PC-9 (cell line): Measurements from ENCODE around the gene GCSAML. TPM values are rescaled to one million over a fixed set of nuclear protein-coding genes. Genes with fewer than 3 reads are reported as not detected.

Experiments used
- BruUV-seq: library from RNA; stranded (reverse); fragments of 400-500 nt; replicated peaks from 2 replicates; lab custom pipeline; 2021; lab: Mats Ljungman, UMichigan
- CTCF ChIA-PET: fragments of 300-600 bp; sonication (Branson Sonifier 250); formaldehyde crosslinking; loops from one replicate; lab custom pipeline; 2022; ENCODE audit warnings: antibody characterized with exemption; lab: Charles Lee
- POLR2A ChIA-PET: fragments of 300-600 bp; sonication (Branson Sonifier 250); formaldehyde crosslinking; loops from one replicate; lab custom pipeline; 2022; ENCODE audit warnings: antibody characterized with exemption; ENCODE audit not compliant: unreplicated experiment; lab: Charles Lee
- DNase-seq, 2 experiments: peaks; one replicate each; pipeline versions ENCODE4 v3.0.0 to v3.0.0-alpha.2; 2015 to 2022; ENCODE audit warnings: mixed read lengths in 1 of 2
- H2AFZ ChIP-seq: fragments of 200-600 bp; sonication (generic); 2 replicates; pipeline ENCODE4 v1.8.1; 2017; ENCODE audit warnings: antibody characterized with exemption
- H3F3A ChIP-seq: fragments of 200-600 bp; sonication (generic); 2 replicates; pipeline ENCODE4 v1.8.1; 2017; ENCODE audit warnings: antibody characterized with exemption, mild to moderate bottlenecking, low read depth; ENCODE audit not compliant: insufficient read depth
- H3K27ac ChIP-seq: fragments of 200-600 bp; sonication (generic); 2 replicates; pipeline ENCODE4 v1.6.1; 2016; ENCODE audit warnings: mixed run types
- H3K27me3 ChIP-seq: fragments of 200-600 bp; sonication (generic); 2 replicates; pipeline ENCODE4 v1.6.1; 2016; ENCODE audit warnings: low read depth, mixed run types; ENCODE audit not compliant: insufficient read depth
- H3K36me3 ChIP-seq: fragments of 200-600 bp; sonication (generic); 2 replicates; pipeline ENCODE4 v1.6.1; 2016; ENCODE audit warnings: low read depth, mixed run types
- H3K4me1 ChIP-seq: fragments of 200-600 bp; sonication (generic); replicated peaks from 2 replicates; pipeline ENCODE4 v1.6.1; 2016; ENCODE audit warnings: mixed run types; ENCODE audit not compliant: insufficient read depth
- H3K4me2 ChIP-seq: fragments of 200-600 bp; sonication (generic); 2 replicates; pipeline ENCODE4 v1.6.1; 2017; ENCODE audit warnings: mixed run types
- H3K4me3 ChIP-seq: fragments of 200-600 bp; sonication (generic); 2 replicates; pipeline ENCODE4 v1.6.1; 2016; ENCODE audit warnings: mixed run types
- H3K79me2 ChIP-seq: fragments of 200-600 bp; sonication (generic); 2 replicates; pipeline ENCODE4 v1.6.1; 2017; ENCODE audit warnings: low read depth, mixed run types
- H3K9me2 ChIP-seq: fragments of 200-600 bp; sonication (generic); 2 replicates; pipeline ENCODE4 v1.8.1; 2017; ENCODE audit warnings: mild to moderate bottlenecking; ENCODE audit not compliant: insufficient read depth
- H3K9me3 ChIP-seq: fragments of 200-600 bp; sonication (generic); 2 replicates; pipeline ENCODE4 v1.8.1; 2016; ENCODE audit warnings: low read depth; ENCODE audit not compliant: insufficient read depth
- H4K20me1 ChIP-seq: fragments of 200-600 bp; sonication (generic); 2 replicates; pipeline ENCODE4 v1.8.1; 2017; ENCODE audit not compliant: insufficient read depth
- EZH2 ChIP-seq: fragments of 200-600 bp; sonication (generic); IDR thresholded peaks from 2 replicates; pipeline ENCODE4 v1.8.0; 2017; ENCODE audit warnings: antibody characterized with exemption, low read depth
- intact Hi-C: fragments of 100-400 bp; cut with micrococcal nuclease; formaldehyde crosslinking; loops from one replicate; pipeline ENCODE4 v1.10.0; 2022; ENCODE audit not compliant: unreplicated experiment
- total RNA-seq: library from RNA; stranded (reverse); gene quantifications from 2 replicates; pipeline ENCODE4 v1.2.3, GENCODE V29; 2021
- TF ChIP-seq, protein P1 (sequence below): fragments of 200-600 bp; sonication (generic); conservative IDR thresholded peaks from 2 replicates; pipeline ENCODE4 v1.6.1; 2017; ENCODE audit warnings: mixed run types, antibody characterized with exemption, mild to moderate bottlenecking, moderate library complexity

Gene GCSAML
- total RNA-seq, 1 experiment from 2014 or later = not detected

DNA sequence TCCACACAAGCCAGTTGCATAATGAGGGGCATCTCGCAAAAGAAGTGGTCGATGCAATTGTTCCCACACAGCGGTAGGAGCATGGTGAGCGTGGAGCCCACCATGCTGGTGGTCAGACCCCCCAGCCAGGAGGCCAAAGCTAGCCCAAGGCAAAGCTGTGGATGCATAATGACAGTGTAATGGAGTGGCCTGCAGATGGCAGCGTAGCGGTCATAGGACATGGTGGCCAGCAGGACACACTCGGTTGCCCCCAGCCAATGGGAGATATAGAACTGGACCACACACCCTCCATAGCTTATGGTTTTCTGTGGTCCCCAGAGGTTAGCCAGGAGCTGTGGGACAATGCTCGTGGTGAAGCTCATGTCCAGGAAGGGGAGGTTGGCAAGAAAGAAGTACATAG is 17.0 kb upstream of the GCSAML start:
- no peaks in the 10 kb centered on the region for H3K79me2 ChIP-seq
- H3K4me2 ChIP-seq = no peak overlapping the region
- H4K20me1 ChIP-seq = no peaks in the 10 kb centered on the region
- DNase-seq = no peak
- no peak overlapping the region for H2AFZ ChIP-seq
- BruUV-seq = no TSS peak
- POLR2A ChIA-PET = no interaction called here
- H3K27me3 ChIP-seq = no peaks in the 10 kb centered on the region
- H3K27ac ChIP-seq = no peak overlapping the region
- no peaks in the 10 kb centered on the region for H3K9me3 ChIP-seq
- H3K4me1 ChIP-seq = no peaks in the 10 kb centered on the region
- H3K36me3 ChIP-seq = no peaks in the 10 kb centered on the region
- CTCF ChIA-PET = no interaction called here
- intact Hi-C loops = no loop called here
- H3F3A ChIP-seq = no peaks in the 10 kb centered on the region
- H3K9me2 ChIP-seq = no peaks in the 10 kb centered on the region
- no peak overlapping the region for H3K4me3 ChIP-seq
- no peak for TF ChIP-seq EZH2

DNA sequence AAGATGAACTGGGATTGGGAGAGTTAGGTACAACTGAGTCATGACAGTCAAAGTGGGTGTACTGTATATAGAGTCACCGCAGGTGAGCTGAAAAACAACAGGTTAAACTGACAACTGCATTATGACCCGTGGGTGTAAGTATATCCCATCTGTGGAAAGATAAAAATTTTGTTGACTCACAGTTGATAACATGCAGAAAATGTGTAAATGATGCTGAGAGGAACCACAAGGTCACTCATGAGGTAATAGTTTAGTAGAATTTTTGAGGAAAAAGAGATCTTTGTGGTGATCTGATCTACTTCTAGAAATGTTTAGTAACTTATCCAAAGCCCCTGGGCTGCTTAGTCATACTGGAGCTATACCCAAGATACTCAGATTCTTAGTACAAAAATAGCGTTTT is 13.5 kb upstream of the GCSAML start:
- ChIA-PET CTCF (no interaction called here), POLR2A (no interaction called here)
- no peaks in the 10 kb centered on the region for H4K20me1 ChIP-seq
- no peak overlapping the region for H3K27ac ChIP-seq
- no peak overlapping the region for H3K4me3 ChIP-seq
- no peak for DNase-seq
- TF ChIP-seq, protein P1, sequence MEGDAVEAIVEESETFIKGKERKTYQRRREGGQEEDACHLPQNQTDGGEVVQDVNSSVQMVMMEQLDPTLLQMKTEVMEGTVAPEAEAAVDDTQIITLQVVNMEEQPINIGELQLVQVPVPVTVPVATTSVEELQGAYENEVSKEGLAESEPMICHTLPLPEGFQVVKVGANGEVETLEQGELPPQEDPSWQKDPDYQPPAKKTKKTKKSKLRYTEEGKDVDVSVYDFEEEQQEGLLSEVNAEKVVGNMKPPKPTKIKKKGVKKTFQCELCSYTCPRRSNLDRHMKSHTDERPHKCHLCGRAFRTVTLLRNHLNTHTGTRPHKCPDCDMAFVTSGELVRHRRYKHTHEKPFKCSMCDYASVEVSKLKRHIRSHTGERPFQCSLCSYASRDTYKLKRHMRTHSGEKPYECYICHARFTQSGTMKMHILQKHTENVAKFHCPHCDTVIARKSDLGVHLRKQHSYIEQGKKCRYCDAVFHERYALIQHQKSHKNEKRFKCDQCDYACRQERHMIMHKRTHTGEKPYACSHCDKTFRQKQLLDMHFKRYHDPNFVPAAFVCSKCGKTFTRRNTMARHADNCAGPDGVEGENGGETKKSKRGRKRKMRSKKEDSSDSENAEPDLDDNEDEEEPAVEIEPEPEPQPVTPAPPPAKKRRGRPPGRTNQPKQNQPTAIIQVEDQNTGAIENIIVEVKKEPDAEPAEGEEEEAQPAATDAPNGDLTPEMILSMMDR = no peak
- no peak for TF ChIP-seq EZH2
- H3K36me3 ChIP-seq = no peaks in the 10 kb centered on the region
- BruUV-seq = no TSS peak
- H3K9me3 ChIP-seq = no peaks in the 10 kb centered on the region
- no peaks in the 10 kb centered on the region for H3K4me1 ChIP-seq
- H3K27me3 ChIP-seq = no peaks in the 10 kb centered on the region
- H3K79me2 ChIP-seq = no peaks in the 10 kb centered on the region
- no peaks in the 10 kb centered on the region for H3K9me2 ChIP-seq
- intact Hi-C loops = no loop called here
- no peak overlapping the region for H3K4me2 ChIP-seq
- no peak overlapping the region for H2AFZ ChIP-seq
- H3F3A ChIP-seq = no peaks in the 10 kb centered on the region

DNA sequence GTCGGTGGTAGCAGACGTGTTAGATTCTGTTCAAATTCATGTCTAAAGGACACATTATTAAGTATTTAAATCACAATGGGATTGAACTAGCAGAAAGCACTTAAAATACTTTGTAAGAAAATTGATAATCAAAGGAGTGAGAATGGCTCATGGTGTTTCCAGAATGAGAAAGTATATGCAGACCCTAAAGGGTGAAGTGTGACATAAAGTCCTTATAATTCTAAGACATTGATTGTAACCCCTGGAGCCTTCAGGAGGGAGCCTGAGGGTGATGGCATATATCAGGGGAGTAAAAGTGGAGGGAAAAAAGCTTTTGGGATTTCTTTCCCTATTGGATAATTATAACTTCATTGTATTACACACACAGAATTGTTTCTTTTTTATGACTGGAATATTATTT is 12.6 kb upstream of the GCSAML start, which contains the start of gene OR2C3:
Gene OR2C3 (minus strand): TSS at position 101 of the 400 bp plus-strand sequence. CDS start 3,929 bp downstream, outside the sequence.
- BruUV-seq = no TSS peak
- Histone ChIP-seq H3K27ac (no peak within 1 kb of the TSS), H3K79me2 (no peaks in the 10 kb centered on the region), H3K4me1 (no peaks in the 10 kb centered on the region), H3K4me2 (no peak within 1 kb of the TSS), H3K27me3 (no peaks in the 10 kb centered on the region), H3K9me2 (no peaks in the 10 kb centered on the region), H3K4me3 (no peak within 1 kb of the TSS), H3K36me3 (no peaks in the 10 kb centered on the region), H3F3A (no peaks in the 10 kb centered on the region), H2AFZ (no peak within 1 kb of the TSS), H4K20me1 (no peaks in the 10 kb centered on the region), H3K9me3 (no peaks in the 10 kb centered on the region)
- CTCF ChIA-PET = no interaction called here
- DNase-seq = no peak
- POLR2A ChIA-PET = no interaction called here
- TF ChIP-seq, protein P1 = no peak
- no peak for TF ChIP-seq EZH2
- intact Hi-C loops = no loop called here

DNA sequence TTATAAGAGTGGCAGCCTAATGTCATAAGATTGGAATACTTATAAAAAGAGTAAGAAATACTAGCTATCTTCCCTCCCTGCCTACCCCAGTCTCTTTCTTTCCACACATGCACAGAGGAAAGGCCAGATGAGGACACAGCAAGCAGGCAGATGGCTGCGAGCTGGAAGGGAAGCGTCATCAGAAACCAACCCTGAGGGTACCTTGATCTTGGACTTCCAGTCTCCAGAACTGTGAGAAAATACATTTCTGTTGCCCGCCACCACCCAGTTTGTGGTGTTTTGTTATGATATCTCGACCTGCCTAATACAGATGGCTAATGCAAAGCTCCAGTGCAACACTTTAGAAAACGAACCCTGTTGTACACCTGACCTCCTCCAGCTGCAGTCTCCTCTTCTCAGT is 10.4 kb upstream of the GCSAML start:
- Histone ChIP-seq H3K27ac (no peak overlapping the region), H3K4me2 (no peak overlapping the region), H3K36me3 (no peaks in the 10 kb centered on the region), H3F3A (no peaks in the 10 kb centered on the region), H3K4me3 (no peak overlapping the region), H2AFZ (no peak overlapping the region), H3K9me2 (no peaks in the 10 kb centered on the region), H3K4me1 (no peaks in the 10 kb centered on the region), H3K79me2 (no peaks in the 10 kb centered on the region), H3K27me3 (no peaks in the 10 kb centered on the region), H4K20me1 (no peaks in the 10 kb centered on the region), H3K9me3 (no peaks in the 10 kb centered on the region)
- DNase-seq = no peak
- ChIA-PET POLR2A (no interaction called here), CTCF (no interaction called here)
- intact Hi-C loops = no loop called here
- no TSS peak for BruUV-seq
- TF ChIP-seq EZH2 = no peak
- TF ChIP-seq, protein P1 = no peak
